NCI-H82 treated with DMSO at 0.1 percent for 48 hours (cell line): ENCODE measurements around the gene SLC2A6.

ENCODE experiments used
- DNase-seq: peaks from one replicate; lab custom pipeline; 2025; ENCODE audit not compliant: unreplicated experiment; lab: John Stamatoyannopoulos, UW

Gene SLC2A6

DNA sequence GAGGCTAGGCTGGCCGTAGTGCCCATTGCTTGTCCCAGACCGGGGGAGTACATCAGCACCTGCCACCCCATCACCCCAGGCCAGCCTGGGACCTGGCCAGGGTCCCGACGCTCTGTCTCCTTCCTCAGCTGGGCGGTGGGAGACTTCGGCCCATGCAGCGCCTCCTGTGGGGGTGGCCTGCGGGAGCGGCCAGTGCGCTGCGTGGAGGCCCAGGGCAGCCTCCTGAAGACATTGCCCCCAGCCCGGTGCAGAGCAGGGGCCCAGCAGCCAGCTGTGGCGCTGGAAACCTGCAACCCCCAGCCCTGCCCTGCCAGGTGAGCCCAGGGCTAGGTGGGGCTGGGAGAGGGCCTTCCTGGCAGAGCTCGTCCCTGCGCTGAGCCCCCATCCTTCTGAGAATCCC, 35.7 kb downstream of the SLC2A6 start:
- DNase-seq = no peak

DNA sequence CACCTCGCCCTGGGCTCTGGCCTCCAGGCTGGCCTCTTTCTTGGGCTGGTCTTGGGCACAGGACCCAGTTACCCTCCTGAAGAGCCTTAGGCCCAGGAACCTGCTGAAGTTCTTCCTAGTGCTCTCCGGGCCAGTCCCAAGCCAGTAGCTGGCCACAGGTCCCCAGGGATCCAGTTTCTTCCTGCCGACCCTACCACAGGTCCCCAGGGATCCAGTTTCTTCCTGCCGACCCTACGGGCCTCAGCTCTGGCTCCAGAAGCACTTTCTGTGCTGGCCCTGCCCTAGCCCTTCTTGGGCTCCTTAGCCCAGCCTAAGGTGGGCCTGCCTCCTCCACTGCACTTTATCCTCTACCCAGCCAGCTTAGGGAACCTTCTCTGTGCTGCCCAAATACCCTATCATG, 37.3 kb downstream of the SLC2A6 start:
- no peak for DNase-seq

DNA sequence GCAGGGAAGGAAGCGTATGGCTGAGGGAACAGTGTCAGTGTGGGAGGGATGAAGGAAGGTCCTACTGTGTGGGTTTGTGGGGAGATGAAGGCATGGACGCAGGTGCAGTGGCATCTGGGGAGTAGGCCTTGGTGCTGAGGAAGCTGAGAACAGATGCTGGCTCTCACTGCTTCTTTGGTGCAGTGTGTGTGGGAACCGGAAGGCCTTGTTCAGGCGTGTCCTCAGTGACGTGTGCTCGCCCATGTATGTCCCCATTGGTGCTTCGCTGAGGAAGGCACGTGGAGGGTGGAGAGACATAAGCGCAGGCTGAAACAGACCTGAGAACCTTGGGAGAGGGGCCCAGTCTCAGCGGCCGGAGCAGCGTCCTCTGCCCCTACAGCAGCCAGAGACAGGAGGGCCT, 38.0 kb downstream of the SLC2A6 start:
- no peak for DNase-seq

DNA sequence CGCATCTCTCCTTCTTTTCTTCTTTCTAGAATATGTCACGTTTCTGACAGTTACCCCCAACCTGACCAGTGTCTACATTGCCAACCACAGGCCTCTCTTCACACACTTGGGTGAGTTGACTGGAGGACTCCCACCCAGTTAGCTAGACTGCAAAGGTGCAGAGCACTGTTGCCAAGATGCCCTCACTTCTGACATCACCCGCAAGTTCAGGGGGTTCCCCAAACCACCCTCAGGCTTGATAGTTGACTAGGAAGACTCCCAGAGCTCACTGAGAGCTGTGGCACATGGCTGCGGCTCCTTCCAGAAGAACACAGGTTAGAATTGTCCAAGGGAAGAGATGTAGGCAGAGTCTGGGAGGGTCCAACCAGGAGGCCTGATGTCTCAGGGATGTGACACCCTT, 39.6 kb downstream of the SLC2A6 start:
- no peak for DNase-seq

DNA sequence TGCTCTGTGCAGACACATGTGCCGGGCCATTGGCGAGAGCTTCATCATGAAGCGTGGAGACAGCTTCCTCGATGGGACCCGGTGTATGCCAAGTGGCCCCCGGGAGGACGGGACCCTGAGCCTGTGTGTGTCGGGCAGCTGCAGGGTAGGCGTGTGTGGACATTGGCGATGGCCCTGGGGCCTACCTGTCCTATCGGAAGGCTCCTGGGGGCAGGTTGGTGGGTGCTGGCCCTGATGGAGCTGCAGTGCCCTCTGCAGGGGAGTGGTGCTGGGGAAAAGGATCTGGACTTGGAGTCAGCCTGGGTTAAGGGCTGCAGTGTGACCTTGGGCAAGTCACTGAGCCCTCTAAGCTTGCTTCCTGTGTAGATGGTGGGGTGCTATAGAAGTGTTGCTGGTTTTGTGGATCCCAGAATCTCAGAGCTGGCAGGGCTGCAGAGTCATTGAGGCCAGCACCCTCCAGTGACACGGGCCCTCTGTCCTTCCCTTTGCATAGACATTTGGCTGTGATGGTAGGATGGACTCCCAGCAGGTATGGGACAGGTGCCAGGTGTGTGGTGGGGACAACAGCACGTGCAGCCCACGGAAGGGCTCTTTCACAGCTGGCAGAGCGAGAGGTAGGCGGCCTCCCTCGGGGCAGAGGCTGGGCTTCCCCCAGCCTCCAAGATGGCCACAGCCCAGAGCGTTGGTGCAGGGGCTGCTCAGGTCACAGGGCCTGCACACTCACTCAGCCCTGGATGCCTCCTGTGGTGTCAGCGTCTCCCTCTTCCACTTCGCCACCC, 41.0 kb downstream of the SLC2A6 start:
- no peak for DNase-seq

DNA sequence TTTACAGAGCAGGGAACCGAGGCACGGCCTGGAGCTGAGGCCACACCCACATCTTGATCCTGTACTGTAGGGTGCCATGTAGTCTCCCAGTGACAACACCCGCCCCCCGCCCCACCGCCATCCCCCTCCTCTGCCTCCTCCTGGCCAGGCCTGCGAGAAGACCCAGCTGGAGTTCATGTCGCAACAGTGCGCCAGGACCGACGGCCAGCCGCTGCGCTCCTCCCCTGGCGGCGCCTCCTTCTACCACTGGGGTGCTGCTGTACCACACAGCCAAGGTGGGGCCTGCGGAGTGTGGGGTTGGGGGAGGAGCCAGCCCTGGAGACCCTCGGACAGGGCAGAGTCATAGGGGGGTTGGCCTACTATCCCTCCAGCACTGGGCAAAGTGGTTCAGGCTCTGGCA, 42.2 kb downstream of the SLC2A6 start:
- DNase-seq = no peak

DNA sequence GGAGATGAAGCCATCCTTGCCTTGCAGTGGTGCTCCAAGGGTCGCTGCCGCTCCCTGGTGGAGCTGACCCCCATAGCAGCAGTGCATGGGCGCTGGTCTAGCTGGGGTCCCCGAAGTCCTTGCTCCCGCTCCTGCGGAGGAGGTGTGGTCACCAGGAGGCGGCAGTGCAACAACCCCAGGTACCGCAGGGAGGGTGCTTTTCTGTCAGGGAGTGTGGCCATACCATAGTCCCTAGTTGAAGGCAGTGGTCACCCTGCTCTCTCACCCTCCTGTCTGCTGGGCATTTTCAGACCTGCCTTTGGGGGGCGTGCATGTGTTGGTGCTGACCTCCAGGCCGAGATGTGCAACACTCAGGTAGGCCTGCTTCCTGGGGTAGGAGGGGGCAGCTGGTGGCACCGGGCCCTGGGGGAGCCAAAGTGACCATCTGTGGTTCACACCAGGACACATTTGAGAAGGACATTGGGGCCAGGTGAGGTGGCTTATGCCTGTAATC, 45.5 kb downstream of the SLC2A6 start:
- no peak for DNase-seq

DNA sequence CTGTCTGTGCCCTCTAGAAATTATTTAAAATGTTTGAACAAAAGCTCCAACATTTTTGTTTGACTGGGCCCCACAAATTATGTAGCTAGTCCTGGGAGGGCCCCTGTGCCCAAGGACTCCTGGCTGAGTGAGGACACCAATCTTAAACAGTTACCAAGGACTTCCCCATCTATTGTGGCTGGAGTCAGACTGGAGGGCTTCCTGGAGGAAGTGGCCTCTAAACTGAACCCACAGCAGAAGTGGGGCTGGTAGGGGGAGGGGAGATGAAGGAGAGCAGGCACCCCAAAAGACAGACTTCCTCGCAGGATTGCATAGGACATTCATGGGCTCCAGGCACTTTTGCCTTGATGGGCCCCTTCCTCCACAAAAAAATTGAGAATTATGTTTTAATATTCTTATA, 48.7 kb downstream of the SLC2A6 start:
- DNase-seq = no peak

DNA sequence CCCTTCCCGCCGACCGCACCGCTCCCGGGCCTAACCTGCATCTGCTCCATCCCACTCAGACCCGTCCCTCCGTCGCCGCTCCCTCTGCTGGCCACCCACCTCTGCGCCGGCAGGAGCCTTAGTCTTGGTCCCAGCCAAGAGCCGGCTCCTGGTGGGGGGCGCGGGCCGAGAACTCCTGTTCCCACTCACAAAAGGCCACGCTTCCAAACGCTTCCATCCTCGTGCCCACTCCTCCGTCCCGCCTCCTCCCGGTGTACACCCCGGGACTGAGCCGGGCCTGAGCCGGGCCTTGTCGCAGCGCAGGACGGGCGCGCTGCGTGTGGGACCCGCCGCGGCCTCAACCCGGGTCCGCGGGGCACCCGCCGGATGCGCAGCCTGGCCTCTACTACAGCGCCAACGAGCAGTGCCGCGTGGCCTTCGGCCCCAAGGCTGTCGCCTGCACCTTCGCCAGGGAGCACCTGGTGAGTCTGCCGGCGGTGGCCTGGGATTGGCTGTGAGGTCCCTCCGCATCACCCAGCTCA, 49.2 kb downstream of the SLC2A6 start:
- DNase-seq = no peak

DNA sequence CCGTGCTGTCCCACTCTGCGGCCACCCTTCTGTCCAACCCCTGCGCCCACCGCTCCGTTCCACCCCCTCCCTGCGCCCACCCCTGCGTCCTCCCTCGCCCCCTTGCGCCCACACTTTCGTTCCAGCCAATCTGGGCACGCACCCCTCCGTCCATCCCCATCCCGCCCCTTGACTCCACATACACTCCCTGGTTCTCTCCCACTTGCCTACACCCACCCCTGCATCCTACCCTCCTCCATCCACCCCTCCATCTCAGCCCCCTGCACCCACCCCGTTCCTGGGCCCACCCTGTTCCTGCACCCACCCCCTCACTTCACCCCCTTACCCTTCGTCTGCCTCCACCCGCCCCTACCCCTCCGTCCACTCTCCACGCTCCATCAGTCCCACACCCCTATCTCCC, 49.7 kb downstream of the SLC2A6 start:
- no peak for DNase-seq

DNA sequence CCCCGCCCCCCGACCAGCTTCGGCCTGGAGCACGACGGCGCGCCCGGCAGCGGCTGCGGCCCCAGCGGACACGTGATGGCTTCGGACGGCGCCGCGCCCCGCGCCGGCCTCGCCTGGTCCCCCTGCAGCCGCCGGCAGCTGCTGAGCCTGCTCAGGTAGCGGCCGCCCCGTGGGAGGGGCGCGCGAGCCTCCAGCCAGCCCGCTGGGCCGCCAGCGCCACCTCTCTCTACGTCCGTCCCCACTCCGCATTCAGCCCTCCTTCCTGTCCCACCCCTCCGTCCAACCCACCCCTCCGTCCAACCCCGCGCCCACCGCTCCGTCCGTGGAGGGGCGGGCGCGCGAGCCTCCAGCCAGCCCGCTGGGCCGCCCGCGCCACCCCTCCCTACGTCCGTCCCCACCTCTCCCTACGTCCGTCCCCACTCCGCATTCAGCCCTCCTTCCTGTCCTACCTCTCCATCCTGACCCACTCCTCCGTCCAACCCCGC, 50.2 kb downstream of the SLC2A6 start:
- DNase-seq = no peak

DNA sequence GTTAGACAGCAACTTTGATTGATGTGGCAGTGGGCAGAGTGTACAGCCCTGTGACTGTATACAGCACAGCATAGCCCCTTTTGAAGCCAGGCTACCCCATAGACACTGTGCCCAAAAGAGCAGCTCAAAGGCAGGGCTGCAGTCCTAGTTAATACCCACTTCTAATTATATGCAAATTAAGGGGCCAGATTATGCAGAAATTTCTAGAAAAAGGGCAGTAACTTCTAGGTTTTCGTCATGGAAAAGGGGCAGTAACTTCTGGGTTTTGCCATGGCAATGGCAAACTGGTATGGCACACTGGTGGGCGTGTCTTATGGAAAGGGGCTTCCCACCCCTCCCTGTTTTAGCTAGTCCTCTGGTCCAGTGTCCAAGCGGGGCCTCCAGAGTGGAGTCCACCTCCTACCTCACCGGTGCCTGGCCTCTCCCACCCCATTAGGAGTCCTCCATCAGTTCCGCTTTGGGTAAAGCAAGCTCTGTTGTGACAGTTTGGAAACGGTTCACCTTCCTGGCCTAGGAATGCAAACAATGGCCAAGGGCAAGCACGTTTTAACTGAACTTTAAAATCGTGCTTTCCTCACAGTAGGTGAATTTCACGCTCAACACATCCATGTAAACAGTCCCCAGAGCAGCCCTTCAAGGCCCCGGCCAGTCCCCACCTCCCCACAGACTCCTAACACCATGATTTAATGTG, 51.1 kb downstream of the SLC2A6 start:
- no peak for DNase-seq

DNA sequence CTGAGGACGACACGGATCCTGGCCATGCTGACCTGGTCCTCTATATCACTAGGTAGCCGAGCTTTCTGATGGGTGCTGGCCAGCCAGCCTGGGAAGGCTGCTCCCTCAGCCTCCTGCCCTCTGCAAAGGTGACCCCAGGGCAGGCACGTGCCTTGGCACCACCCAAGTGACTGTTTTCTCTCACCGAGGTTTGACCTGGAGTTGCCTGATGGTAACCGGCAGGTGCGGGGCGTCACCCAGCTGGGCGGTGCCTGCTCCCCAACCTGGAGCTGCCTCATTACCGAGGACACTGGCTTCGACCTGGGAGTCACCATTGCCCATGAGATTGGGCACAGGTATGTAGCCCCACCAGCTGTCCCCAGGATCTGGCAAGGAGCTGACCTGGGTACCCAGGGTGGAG, 52.9 kb downstream of the SLC2A6 start:
- no peak for DNase-seq

DNA sequence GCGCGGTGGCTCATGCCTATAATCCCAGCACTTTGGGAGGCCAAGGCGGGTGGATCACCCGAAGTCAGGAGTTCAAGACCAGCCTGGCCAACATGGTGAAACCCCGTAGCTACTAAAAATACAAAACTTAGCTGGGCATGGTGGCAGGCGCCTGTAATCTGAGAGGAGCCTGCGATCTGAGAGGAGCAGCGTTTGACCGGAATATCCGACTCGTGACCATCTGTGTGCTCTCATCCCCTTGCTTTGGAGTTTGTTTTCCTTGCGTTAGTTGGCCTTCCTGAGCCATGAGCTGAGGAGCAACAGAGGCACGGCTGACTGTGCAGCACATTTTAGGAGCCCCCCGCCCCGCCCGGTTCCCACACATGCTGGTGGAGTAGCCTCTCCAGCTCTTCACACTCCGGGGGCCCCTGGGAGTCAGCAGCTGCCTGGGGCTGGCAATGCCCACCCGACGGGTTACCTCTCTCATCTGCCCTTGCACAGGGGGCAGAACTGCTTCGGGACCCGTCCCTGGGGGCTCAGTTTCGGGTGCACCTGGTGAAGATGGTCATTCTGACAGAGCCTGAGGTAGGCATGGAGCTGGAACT, 53.8 kb downstream of the SLC2A6 start:
- no peak for DNase-seq

DNA sequence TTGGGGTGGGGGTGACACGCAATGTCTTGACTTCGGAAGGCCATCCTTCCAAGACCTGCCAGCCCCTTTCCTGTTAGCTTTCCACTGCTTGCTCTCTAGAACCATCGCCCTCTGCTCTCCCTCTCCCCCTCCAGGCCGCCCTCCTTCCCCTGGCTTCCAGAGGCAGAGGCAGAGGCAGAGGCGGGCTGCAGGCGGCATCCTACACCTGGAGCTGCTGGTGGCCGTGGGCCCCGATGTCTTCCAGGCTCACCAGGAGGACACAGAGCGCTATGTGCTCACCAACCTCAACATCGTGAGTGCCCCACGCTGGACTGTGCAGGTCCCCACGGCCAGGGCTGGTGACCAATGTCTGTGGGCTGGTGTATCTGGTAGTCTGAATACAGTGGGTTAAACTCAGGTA, 54.7 kb downstream of the SLC2A6 start:
- DNase-seq = no peak

DNA sequence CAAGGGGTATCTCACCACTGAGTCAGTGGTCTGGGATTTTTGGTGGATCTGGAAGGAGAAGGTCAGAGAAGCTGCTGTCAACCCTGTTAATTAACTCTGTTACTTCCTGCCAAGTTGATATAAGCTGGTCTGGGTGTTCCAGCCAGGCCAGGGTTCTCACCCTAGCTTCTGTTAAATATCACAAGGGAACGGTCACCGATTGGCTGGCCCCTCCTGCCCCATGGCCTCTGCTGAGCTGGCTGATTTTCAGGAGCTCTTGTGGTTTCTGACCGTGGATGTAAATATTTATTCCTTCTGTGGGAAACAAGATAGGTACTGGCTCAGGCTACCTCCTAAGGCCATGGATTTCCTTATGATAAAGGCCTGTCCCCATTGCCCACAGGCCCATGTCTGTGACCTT, 55.7 kb downstream of the SLC2A6 start:
- no peak for DNase-seq

DNA sequence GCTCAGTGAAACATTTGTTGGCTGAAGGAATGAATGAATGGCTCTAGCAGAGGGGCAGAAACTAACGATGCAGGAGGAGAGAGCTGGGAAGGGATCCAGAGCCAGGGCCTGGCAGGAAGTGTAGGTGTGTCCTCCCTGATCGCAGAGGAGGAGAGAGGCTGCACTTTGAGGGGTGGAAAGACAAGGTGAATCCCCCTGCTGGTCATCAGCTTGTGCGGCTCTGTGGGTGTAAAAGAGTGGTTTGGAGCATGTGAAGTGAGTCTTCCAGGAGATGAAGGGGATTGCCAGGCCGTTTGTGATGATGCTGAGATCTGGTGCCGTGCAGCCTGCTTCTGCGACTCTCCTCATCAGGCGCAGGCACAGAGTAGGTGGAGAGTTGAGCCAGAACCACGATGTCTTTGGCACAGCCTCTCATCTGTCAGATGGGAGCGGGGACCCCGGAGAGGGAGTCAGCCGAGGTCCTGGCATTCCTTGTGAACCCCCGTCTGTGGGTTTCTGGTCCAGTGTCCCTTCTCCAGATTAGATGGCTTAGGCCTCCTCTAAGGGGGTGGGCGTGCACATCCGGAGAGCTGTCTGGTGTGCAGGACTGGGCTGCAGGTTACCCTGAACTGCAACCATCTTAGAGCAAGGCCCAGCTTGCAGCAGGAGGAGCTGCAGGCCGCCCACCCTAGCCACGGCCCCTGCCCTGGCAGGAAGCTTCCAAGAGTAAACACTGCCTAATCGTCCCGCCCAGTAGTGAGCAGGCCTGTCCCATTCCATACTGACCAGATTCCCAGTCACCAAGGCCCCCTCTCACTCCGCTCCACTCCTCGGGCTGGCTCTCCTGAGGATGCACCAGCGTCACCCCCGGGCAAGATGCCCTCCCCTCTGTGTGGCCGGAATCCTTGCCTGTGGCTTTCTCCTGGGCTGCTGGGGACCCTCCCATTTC, 57.0 kb downstream of the SLC2A6 start, which contains the start of gene ADAMTS13:
Gene ADAMTS13, plus strand, starts transcription at position 753 of the 928 bp plus-strand sequence. Its CDS starts 77 bp downstream, at position 830.
- no peak for DNase-seq
